GM19239 (cell line): Measurements from ENCODE around the gene DYSF.

Experiments
- DNase-seq: peaks from one replicate; pipeline ENCODE4 v3.0.0; 2011; ENCODE audit warnings: low spot score; ENCODE audit not compliant: insufficient read length
- FAIRE-seq: peaks from 2 replicates; lab custom pipeline; 2011; peaks lifted over from hg19 to GRCh38; lab: Jason Lieb, UNC

Gene DYSF

DNA sequence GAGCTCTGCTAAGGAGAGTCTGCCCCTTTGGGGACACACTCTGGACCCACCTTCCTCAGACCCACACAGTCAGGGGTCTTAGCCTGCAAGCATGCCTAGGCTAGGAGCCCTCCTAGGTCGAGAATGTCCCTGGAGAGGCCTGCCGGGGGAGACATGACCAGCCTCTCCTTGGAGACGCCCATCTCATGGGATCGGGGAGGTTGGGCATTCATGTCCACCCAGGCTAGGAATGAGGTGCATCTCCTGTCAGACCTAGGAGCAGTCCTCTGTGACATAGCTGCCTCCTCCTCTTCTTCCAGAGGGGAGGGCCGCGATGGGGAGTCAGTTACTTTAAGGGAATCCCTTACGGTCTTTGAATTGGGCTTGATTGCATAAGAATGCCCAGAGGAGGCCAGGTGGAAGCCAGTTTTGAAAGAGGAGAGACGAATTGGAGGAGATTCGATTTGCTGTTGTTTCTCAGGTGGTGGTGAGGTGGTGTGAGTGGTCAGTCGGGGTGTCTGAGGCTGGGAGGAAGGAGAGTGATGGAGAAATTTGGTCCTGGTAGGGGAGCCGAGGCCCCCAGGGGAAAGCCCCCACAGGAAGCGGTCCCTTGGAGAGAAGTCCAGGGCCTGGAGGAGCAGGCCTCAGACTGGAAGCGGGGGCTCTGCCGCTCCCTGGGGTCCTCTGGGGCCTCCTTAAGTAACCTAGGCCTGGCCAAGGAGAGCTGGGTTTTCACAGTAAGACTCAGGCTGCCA, 241.3 kb downstream of the DYSF start:
- FAIRE-seq (no peak), DNase-seq (no peak)

DNA sequence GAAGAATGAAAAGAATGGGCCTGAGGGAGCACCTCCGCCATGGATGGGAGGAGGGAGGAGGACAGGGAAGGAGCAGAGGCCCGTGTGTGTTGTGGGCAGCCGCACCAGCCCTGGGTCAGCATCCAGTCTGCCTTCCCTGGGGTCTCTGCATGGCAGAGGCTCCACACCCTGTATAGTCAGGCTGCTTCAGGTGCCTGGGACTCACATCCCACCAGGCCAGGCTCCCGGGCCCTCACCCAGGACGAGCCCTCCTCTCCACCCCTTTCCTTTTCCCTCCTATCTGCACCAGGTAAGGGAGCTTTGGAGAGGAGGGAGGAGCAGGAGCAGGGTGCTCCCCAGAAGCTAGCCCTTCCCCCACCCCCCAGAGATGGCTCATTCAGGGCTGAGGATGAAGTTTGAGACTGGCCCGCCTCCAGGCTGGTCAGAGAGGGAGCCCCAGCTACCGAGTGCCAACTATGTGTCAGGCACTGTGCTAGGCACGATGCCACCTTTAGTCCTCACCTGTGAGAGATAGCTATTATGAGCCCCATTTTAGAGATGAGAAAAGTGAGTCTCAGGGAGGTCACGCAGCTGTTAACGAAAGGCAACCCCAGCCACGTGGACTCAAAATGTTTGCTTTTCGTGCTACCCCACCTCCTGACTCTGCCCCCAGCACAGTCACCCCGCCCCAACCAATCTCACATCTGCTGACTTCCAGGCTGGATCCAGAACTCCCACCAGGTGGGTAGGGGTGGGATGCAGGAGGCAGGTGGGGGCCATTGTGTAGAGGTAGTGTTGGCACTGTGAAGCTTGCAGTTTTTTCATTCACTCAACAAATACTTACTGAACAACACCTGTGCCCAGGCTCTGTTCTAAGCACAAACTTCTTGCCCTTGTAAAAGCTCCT, 242.1 kb downstream of the DYSF start:
- DNase-seq (no peak), FAIRE-seq (no peak)

DNA sequence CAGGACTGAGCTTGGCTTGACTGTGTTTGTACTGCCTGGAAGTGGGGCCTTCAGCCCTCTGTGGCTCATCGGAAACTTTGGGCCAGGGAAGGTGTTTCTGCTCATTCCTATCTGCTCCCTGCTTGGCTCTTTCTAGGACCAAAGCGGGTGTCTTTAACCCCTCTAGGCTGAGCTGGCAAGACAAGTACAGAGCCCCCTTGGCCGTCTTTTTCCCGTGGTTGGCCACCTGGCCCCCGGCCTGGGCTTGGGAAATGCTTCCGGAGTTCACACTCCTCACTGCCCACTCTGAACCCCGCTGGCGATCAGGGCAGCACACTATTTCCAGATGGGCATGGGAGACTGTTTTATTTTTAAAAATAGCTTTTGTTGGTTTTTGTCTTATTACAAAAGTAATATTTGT, 243.0 kb downstream of the DYSF start:
- no peak for DNase-seq
- no peak for FAIRE-seq

DNA sequence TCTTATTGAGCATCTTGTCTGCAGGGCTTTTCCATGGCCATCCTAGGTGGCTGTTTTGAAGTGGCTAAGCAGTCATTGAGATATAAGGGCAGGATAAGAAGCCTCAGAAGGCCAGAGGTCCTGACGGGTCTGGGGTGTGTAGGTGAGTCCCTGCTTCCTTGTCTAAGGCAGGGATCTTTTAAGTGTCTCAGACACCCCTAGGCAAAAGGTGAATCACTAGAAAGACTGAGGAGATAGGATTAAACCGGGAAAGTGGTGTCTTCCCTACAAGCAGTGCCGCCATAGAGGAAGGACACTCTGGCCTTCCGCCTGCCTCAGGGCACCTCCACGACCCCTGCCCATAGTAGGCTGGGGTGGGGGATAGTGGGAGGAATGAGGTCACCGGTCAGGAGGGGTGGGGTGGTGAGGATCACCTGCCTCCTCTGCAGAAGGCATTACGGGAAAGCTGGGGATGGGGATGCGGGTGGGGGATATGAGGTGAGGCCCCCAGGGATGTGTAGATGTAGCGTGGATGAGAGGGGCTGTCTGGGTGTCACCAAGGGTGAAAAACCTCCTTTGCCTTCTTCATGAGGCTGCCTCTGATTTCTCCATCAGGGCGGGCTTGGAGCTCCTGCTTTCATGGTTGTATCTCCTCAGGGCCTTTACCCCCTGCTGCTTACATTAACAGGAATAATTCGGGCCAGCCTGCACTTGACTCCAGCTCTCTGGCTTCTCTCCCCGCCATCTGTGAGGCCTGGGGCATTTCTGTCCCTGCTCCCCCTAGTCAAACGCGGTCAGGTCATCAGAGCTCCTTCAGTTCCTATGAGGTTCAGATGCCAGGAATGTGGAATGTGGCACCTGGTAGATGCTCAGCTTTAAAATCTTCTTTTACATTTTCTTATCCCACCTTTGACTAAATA, 244.0 kb downstream of the DYSF start:
- FAIRE-seq (no peak), DNase-seq (no peak)

DNA sequence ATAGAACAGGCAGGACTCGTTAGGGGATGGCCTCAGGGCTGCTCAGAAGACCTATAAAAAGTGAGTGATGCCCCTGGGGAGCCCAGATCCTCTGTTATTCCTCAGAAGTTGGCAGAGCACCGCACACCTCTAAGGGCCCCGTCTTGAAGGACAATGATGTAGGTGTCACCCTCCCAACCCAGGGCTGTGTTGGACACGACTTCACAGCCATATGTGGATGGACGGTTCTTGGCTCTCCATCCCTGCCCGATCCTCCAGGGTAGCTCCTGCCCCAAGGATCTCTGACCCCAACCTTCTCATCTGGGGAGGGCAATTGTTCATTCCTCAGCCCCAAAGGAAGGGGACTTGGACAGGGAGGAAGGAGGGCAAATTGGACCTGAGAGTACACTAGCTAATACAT, 246.1 kb downstream of the DYSF start:
- no peak for DNase-seq
- no peak for FAIRE-seq

DNA sequence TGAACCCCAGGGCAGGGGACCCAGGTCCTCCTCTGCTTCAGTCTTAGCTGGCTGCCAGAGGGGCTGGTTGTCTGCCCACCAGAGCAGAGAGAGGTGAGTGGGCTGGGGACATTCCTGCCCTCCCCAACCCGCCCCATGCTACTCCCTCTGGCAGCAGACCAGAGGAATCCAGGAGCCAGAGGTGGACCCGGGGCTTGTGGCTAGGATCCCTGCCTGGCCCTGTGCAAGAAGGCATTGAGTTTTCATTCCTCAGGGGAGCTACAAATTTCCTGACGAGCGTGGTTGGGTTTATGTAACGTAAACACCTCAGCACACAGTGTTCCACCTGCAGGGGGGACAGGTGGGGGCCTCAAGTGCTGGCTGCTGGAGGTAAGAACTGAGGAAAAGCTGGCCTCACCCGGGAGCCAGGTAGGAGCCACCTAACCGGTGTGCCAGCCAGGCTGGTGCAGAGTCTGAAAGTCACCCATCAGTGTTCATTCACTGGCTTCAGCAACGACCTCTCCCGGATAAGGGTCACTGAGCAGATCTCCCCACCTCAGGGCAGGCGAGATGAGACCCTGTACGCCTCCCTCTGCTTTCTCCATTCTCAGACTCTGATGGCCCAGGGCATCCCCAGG, 246.8 kb downstream of the DYSF start:
- FAIRE-seq: no peak
- no peak for DNase-seq

DNA sequence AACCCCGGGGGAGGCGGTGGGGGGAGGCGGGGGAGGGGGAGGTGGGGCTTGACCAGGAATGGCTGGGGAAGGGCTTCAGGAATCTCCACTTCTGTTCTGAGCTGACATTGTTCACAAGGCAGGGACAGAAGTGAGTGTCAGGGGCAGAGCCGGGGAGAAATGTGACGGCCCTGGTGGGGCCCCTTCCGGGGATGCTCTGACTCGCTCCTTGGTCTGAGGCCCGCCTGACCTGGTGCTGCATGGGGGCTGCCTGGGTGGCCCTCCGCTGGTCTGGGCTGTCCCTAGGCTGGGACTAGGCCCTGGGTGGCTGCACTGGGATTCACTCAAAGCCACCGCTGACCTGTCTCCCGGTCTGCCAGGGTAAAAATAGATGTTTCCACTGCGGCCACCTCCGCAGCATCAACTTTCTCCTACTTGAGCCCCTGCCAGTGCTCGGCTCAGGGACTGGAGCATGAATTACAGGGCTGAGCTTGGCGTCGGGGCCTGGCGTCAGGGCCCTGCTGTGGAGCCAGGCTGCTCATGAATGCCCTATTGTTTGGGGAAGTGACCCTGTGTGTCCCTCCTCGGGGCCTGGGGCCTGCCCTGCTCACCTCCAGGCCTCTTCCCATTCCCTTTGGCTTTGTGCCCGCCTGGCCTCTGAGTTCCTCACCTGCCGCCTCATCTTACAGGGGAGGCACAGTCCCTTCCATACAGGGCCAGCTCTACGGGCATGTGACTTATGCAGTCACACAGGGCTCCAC, 247.5 kb downstream of the DYSF start:
- FAIRE-seq: no peak
- no peak for DNase-seq

DNA sequence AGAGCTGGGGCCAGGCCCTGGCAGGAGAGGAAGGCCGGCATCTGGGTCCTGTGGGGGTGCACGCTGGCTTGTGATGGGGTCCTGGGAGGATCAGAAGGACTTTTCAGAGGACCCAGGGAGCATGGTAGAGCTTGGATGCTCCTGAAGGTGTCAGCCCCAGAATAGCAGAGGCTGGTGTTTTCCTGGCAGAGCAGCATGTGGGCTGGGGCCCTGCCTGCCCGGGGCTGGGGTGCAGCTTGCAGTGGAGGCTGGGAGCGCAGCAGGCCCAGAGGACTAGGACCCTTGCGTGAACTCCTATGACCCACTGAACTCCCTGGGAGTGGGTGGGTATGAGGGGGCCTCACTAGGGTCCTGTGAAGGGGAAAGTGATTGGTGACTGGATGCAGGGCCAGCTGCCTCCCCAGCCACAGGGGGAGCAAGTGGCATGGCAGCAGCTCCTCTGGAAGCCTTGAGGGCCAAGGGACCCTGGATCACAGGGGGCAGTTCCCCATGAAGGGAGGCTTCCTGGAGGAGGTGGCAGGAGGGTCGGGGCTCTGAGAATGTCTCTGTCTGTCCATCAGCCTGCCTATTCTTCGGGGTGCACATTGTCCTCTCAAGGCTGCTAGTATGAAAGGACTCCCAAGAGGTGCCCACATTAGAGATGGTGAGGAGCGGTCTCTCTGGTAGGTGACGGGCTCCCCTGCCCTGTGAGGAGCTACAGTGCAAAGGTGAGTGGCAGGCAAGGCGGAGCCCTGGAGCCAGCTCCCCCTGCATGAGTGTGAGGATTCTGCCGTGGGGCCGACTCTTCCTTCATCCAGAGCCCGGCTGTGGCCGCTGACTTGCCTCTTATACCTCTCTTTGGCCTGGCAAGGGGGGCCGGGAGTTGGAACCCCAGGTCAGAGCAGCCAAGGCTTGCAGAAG, 249.0 kb downstream of the DYSF start:
- DNase-seq: no peak

DNA sequence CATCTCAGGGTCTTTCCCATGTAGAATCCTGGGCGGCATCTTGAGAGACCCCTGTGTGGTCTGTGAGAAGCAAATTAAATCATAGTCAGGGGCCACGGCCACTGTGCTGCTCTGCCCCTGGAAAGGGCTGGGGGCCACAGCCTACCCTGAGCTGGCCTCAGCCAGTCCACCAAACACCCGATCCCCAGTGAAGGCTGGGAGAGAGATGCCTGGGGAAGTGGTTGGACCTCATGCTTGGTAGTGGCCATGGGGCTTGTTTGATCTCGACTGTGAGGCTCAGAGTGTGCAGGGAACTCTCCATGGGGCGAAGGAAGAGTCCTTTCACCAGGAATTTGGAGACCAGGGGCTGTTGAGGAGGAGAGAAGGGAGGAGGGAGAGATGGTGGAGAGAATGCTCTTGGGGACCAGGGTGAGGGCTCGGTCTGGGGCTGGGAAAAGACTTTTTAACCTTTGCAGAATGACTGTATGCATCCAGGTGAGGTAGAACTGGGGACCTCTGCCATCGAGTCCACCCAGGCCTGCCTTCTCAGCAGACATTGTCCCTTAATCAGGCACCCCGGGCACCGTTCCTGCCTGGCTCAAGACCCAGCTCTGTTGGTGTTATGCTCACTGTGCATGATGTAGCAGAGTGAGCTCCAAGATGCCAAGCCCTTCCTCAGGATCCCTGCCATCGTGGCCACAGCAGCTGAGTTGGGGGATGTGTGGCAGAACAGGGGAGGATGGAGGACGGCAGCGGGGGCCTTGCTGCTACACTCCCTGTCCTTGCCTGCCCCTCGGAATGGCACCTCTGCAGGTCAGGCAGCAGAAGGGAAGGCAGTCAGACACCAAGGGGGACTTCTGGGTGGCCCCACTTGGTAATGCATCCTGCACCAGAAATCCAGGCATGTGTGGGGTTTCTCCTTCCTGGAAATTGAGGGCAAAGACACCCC, 249.9 kb downstream of the DYSF start:
- FAIRE-seq (no peak), DNase-seq (no peak)

More for the DNA sequence above, 249.0 kb downstream of the DYSF start:
- FAIRE-seq: no peak

DNA sequence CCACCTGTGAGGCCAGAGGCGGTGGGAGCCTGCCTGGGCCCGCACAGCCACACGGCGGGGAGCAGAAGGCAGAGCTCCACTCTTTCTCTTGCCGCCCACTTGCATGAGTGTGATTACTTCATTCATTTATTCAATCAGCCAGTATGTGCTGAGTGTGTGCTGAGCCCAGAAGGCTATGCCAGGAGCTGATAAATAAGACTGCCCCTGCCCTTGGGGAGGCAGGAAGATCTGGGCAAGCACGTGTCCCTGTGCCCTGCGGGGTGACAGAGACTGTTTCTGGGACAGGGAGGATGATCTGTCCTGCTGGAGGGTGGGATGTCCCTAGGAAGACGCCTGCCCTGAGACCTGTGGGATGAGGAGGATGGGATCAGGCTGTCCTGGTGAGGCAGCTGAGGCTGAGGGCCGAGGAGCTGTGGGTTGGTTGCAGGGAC, 250.8 kb downstream of the DYSF start:
- DNase-seq: no peak

DNA sequence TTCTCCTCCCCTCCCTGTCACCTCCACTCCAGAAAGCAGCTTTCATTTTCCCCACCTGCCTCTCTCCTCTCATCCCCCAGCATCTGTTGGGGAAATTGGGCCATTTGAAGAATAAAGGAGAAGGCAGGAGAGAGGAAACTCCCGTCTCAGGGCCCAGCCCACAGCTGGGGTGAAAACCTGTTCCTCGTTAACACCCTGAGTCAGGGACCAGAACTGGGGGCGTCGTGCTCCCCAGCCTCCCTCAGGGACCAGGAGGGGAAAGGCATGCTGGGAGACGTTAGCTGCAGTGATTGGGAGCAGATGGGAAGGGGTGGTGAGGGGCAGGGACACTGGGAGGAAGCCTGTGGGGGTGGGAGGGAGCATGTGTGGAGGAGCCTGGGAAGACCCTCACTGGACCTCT, 251.3 kb downstream of the DYSF start:
- FAIRE-seq: no peak

More for the DNA sequence above, 250.8 kb downstream of the DYSF start:
- no peak for FAIRE-seq

DNA sequence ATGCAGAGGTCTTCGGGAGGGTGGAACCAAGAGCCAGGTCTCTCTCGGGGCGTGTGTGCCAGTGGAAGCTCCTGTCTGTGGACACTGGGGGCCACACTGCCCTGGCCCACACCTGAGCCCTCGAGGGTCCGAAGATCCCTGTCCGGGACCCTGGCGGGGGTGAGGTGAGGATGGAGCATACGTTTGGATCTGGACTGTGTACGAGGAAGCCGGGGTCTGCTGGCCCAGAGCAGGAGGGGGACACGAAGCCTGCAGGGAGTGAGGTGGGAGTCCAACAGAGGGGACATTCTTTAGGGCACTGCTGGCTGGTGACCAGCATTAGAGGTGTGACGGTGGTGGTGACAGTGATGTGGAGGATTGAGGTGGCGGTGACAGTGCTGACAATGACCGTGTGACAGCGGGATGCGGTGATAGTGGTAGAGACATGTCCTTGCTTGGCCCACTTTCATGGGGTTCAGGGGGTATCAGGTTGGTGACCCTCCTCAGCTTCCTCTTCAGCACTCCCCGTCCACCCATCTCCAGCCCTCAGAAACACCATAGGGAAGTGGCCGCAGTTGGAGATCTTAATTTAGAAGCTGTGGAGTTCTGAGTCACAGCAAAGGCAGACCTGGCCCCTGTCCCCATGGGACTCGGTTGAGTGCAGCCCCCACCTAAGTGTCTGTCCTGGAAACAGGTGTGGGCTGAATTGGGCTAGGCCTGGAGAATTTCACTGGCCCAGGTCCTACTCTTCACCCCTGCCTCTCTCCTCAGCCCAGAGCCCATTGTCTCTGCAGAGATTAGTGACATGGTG, 252.0 kb downstream of the DYSF start:
- DNase-seq (no peak), FAIRE-seq (no peak)

More for the DNA sequence above, 251.3 kb downstream of the DYSF start:
- no peak for DNase-seq

DNA sequence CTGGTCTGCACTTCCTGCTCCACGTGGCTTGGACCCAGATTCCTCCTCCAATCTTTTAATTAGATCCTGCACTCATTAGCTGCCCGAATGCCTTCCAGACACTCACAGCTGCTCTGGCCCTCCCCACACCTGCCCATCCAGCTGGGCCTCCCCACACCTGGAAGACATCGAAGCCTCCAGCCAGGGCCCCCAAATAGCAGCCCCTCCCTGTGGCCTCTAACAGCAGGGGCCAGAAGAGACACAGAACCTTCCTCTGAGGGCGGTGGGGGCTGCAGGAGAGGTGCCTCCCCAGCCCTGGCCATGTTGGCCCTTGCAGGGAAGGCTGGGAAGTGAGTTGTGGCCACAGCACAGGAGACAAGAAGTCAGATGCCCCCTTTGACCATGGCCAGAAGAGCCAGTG, 252.8 kb downstream of the DYSF start:
- FAIRE-seq: no peak
- DNase-seq: no peak

DNA sequence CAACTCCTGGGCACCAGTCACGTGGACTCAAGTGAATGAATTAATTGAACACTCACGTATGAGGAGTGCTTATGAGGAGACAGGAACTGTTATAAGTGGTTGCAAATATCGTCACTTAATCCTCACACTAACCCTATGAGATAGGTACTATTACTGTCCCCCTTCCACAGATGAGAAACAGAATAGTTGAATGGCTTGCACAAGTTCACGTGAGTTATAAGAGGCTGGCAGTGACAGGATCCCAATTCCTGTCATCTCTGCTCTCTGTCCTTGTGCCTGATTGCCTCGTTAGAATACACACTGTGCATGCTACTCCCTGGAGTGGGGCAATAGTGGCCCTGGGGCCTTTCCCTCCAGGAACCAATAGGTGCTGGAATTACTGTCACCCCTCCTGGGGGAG, 253.5 kb downstream of the DYSF start:
- FAIRE-seq: no peak
- no peak for DNase-seq

DNA sequence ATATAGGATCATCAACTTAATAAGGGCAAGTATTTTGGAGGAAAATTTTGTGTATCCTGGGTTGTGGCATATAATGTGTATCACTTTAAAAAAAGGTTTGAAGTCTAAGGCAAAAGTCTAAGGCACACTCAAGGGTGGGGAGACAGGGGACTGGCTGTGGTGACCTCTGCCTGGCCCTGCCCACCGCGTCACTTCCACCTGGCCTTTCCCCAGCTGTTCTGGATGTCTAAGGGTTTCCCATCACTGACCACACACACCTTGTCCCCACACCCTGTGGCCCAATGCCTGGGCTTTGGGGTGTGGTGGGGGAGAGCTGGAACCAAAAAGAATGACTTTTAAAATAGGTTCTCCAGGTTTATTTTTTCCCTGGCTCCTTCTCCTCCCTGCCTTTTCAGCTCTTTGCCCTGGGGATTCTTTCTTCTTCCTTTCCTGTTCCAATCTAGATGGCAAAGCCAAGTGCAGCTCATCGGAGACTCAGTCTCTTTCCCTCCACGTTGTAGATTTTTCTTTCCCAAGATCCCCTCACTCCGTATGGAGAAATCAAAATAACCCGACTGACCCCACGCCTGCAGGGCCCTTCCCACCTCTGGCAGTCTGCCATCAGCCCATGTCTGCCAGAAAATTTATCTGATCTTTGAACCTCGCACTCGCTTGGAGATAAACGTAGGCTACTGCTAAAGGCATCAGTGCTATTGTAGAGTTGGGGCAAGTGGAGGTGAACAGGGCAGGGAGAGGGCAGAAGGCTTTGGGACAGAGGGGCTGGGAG, 257.2 kb downstream of the DYSF start:
- DNase-seq (no peak), FAIRE-seq (no peak)
